HepG2 (cell line): ENCODE results near the gene RPL18. TPM values are rescaled to one million over a fixed set of nuclear protein-coding genes. Genes with fewer than 3 reads are reported as not detected.

Source experiments
- CBFB ChIP-seq: sonication (generic); formaldehyde crosslinking; IDR thresholded peaks from 2 replicates; pipeline ENCODE4 v1.4.0; 2020; ENCODE audit warnings: missing genetic modification reagents
- FOXJ3 ChIP-seq: sonication (generic); formaldehyde crosslinking; IDR thresholded peaks from 2 replicates; pipeline ENCODE4 v1.4.0; 2020; ENCODE audit warnings: missing genetic modification reagents, mild to moderate bottlenecking, borderline replicate concordance
- HMG20A ChIP-seq: IDR thresholded peaks from 2 replicates; pipeline ENCODE4 v1.6.1; 2016; ENCODE audit warnings: borderline replicate concordance
- HNRNPLL ChIP-seq: fragments of 200-400 bp; formaldehyde crosslinking; IDR thresholded peaks from 2 replicates; pipeline ENCODE4 v1.6.1; 2017; ENCODE audit warnings: mild to moderate bottlenecking, low read depth, low read length; ENCODE audit not compliant: poor library complexity, severe bottlenecking
- PAX8 ChIP-seq: sonication (generic); formaldehyde crosslinking; IDR thresholded peaks from 2 replicates; pipeline ENCODE4 v1.8.0; 2022; ENCODE audit warnings: mild to moderate bottlenecking, missing genetic modification reagents, borderline replicate concordance
- RBM22 ChIP-seq: fragments of 200-400 bp; formaldehyde crosslinking; optimal IDR thresholded peaks from 2 replicates; pipeline ENCODE3; 2017; ENCODE audit warnings: mild to moderate bottlenecking, low read length, moderate library complexity
- SAP130 ChIP-seq: IDR thresholded peaks from 2 replicates; pipeline ENCODE4 v1.6.1; 2016; ENCODE audit warnings: low read depth
- ZFP36 ChIP-seq: fragments of 150-350 bp; IDR thresholded peaks from 2 replicates; pipeline ENCODE4 v1.6.1; 2018; ENCODE audit warnings: borderline replicate concordance, low read length, low read depth; ENCODE audit not compliant: partially characterized antibody
- ZIK1 ChIP-seq: sonication (generic); formaldehyde crosslinking; IDR thresholded peaks from 2 replicates; pipeline ENCODE4 v1.5.0; 2020; ENCODE audit warnings: mild to moderate bottlenecking, low read depth, missing genetic modification reagents, borderline replicate concordance
- ZMYM4 ChIP-seq: sonication (generic); formaldehyde crosslinking; IDR thresholded peaks from 2 replicates; pipeline ENCODE4 v1.8.1; 2023; ENCODE audit warnings: mild to moderate bottlenecking, missing genetic modification reagents
- ZNF562 ChIP-seq: sonication (generic); formaldehyde crosslinking; IDR thresholded peaks from 2 replicates; pipeline ENCODE4 v1.8.0; 2022; ENCODE audit warnings: missing genetic modification reagents, borderline replicate concordance
- ZNF773 ChIP-seq: sonication (generic); formaldehyde crosslinking; IDR thresholded peaks from 2 replicates; pipeline ENCODE4 v1.4.0; 2020; ENCODE audit warnings: missing genetic modification reagents, borderline replicate concordance
- polyA plus RNA-seq, 8 experiments: library from polyadenylated mRNA; depleted of rRNA in 3 of 8; stranded (reverse) in 7 of 8; unstranded in 1 of 8; fragments of >200 nt; fragmentation: Illumina TruSeq in 4 of 8; extraction: Trizol in 4 of 8; gene quantifications; 2 replicates each; pipeline versions ENCODE4 v1.2.1 to v1.2.3, GENCODE V29; 2011 to 2016; ENCODE audit warnings: low read depth in 4 of 8, missing spikeins in 1 of 8, mixed read lengths in 1 of 8; ENCODE audit not compliant: insufficient read depth in 1 of 8
- total RNA-seq, 5 experiments: library from RNA; depleted of rRNA; stranded (reverse); fragments of >200 nt; fragmentation: Illumina TruSeq; extraction: Trizol; gene quantifications; 2 replicates each; pipeline ENCODE4 v1.2.3, GENCODE V29; 2016; ENCODE audit warnings: low read depth in 1 of 5
- TF ChIP-seq, protein P1 (sequence below): sonication (generic); formaldehyde crosslinking; IDR thresholded peaks from 2 replicates; pipeline ENCODE4 v1.4.0; 2020; ENCODE audit warnings: missing genetic modification reagents, borderline replicate concordance
- TF ChIP-seq, protein P2 (sequence below): sonication (generic); formaldehyde crosslinking; conservative IDR thresholded peaks from 2 replicates; pipeline ENCODE4 v1.4.0; 2020; ENCODE audit warnings: missing genetic modification reagents
- TF ChIP-seq, protein P3 (sequence below): IDR thresholded peaks from 2 replicates; pipeline ENCODE4 v1.6.1; 2012; ENCODE audit warnings: inconsistent platforms
- TF ChIP-seq, protein P4 (sequence below): sonication (generic); formaldehyde crosslinking; IDR thresholded peaks from 2 replicates; pipeline ENCODE4 v1.5.0; 2020; ENCODE audit warnings: mild to moderate bottlenecking, missing genetic modification reagents

The RPL18 gene
- total and polyA plus RNA-seq, 2 of the 13 experiments (the other 11 are each of a cell fraction or from before 2014, with no cell fraction given), result 1,485 to 1,639 TPM

DNA sequence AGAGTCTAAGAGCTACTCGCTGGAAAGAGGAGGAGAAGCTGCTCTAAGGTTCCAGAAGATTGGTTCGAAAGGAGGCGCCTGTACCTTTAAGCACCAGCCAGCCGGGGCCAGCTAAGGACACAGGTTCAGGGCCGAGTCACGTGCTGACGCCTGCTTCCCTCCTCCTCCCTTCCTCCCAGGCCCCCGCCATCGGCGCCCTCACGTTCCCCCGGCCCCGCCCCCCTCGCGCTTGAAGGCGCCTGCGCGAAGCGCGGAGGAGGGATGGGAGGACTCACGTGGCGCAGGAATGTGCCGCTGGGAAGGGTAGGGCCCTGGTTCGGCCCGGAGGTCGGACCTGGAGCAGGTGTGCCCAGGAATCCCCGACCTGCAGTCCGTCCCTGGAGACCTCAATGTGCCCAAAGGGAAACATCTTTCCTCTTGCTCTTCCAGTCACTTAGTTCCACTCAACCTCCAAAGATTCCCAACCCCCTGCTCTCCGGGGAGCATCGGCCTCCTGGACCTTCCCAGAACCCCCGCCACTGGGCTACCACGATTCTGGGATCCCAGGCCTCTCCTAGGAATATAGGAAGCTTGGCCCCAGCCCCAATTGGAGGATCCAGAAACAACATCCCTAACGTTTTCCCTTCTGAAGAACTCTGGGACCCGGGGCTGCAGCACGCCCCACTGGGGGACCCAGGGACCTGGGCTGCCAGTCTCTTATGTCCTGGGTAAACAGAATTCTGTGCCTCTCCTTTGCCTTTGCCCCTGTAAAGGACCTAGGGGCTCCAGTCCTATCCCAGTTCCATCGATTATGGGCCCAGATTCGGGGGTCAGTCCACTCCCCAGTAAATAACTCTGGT lies 15.7 kb upstream of the RPL18 start (continued):
- TF ChIP-seq HMG20A, result 0 out of 2 replicates have a peak, but pooled peaks have one; percentile 14
- TF ChIP-seq FOXJ3 (CRISPR knock-in tag), result no peak
- TF ChIP-seq ZNF562, result no peak
- TF ChIP-seq RBM22, result no peak
- TF ChIP-seq, protein P1, sequence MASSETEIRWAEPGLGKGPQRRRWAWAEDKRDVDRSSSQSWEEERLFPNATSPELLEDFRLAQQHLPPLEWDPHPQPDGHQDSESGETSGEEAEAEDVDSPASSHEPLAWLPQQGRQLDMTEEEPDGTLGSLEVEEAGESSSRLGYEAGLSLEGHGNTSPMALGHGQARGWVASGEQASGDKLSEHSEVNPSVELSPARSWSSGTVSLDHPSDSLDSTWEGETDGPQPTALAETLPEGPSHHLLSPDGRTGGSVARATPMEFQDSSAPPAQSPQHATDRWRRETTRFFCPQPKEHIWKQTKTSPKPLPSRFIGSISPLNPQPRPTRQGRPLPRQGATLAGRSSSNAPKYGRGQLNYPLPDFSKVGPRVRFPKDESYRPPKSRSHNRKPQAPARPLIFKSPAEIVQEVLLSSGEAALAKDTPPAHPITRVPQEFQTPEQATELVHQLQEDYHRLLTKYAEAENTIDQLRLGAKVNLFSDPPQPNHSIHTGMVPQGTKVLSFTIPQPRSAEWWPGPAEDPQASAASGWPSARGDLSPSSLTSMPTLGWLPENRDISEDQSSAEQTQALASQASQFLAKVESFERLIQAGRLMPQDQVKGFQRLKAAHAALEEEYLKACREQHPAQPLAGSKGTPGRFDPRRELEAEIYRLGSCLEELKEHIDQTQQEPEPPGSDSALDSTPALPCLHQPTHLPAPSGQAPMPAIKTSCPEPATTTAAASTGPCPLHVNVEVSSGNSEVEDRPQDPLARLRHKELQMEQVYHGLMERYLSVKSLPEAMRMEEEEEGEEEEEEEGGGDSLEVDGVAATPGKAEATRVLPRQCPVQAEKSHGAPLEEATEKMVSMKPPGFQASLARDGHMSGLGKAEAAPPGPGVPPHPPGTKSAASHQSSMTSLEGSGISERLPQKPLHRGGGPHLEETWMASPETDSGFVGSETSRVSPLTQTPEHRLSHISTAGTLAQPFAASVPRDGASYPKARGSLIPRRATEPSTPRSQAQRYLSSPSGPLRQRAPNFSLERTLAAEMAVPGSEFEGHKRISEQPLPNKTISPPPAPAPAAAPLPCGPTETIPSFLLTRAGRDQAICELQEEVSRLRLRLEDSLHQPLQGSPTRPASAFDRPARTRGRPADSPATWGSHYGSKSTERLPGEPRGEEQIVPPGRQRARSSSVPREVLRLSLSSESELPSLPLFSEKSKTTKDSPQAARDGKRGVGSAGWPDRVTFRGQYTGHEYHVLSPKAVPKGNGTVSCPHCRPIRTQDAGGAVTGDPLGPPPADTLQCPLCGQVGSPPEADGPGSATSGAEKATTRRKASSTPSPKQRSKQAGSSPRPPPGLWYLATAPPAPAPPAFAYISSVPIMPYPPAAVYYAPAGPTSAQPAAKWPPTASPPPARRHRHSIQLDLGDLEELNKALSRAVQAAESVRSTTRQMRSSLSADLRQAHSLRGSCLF (CRISPR knock-in tag), result no peak
- 0 out of 2 replicates have a peak, but pooled peaks have one; percentile 59 for TF ChIP-seq ZIK1 (CRISPR knock-in tag)
- TF ChIP-seq, protein P2, sequence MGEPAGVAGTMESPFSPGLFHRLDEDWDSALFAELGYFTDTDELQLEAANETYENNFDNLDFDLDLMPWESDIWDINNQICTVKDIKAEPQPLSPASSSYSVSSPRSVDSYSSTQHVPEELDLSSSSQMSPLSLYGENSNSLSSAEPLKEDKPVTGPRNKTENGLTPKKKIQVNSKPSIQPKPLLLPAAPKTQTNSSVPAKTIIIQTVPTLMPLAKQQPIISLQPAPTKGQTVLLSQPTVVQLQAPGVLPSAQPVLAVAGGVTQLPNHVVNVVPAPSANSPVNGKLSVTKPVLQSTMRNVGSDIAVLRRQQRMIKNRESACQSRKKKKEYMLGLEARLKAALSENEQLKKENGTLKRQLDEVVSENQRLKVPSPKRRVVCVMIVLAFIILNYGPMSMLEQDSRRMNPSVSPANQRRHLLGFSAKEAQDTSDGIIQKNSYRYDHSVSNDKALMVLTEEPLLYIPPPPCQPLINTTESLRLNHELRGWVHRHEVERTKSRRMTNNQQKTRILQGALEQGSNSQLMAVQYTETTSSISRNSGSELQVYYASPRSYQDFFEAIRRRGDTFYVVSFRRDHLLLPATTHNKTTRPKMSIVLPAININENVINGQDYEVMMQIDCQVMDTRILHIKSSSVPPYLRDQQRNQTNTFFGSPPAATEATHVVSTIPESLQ (CRISPR knock-in tag), result no peak
- TF ChIP-seq, protein P3, sequence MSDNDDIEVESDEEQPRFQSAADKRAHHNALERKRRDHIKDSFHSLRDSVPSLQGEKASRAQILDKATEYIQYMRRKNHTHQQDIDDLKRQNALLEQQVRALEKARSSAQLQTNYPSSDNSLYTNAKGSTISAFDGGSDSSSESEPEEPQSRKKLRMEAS, result peak; percentile 96
- TF ChIP-seq SAP130 (CRISPR knock-in tag), result peak; percentile 88
- TF ChIP-seq ZFP36, result no peak
- TF ChIP-seq, protein P4, sequence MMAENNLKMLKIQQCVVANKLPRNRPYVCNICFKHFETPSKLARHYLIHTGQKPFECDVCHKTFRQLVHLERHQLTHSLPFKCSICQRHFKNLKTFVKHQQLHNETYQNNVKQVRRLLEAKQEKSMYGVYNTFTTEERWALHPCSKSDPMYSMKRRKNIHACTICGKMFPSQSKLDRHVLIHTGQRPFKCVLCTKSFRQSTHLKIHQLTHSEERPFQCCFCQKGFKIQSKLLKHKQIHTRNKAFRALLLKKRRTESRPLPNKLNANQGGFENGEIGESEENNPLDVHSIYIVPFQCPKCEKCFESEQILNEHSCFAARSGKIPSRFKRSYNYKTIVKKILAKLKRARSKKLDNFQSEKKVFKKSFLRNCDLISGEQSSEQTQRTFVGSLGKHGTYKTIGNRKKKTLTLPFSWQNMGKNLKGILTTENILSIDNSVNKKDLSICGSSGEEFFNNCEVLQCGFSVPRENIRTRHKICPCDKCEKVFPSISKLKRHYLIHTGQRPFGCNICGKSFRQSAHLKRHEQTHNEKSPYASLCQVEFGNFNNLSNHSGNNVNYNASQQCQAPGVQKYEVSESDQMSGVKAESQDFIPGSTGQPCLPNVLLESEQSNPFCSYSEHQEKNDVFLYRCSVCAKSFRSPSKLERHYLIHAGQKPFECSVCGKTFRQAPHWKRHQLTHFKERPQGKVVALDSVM (CRISPR knock-in tag), result no peak; the same call in none of the 2 replicates
- TF ChIP-seq HNRNPLL, result peak; percentile 60
- no peak for TF ChIP-seq PAX8 (CRISPR knock-in tag)
- peak; percentile 53; the same call in 1 of the 2 replicates for TF ChIP-seq ZMYM4 (CRISPR knock-in tag)
- TF ChIP-seq CBFB (CRISPR knock-in tag), result no peak
- TF ChIP-seq ZNF773, result no peak
- TF ChIP-seq, all 625 proteins: peak for 214
